Smooth muscle cell (in vitro differentiated cells): ENCODE data around the gene SPIB. TPM values are rescaled to one million over a fixed set of nuclear protein-coding genes. Genes with fewer than 3 reads are reported as not detected.

Experiments used
- DNase-seq: peaks from one replicate; lab custom pipeline; 2025; ENCODE audit not compliant: unreplicated experiment; lab: John Stamatoyannopoulos, UW
- H2AFZ ChIP-seq: fragments of 200-600 bp; sonication (generic); 2 replicates; pipeline ENCODE4 v1.6.0; 2016; ENCODE audit warnings: antibody characterized with exemption, low read depth, mild to moderate bottlenecking
- H3F3A ChIP-seq: fragments of 200-600 bp; sonication (generic); 2 replicates; pipeline ENCODE4 v1.6.0; 2017; ENCODE audit warnings: antibody characterized with exemption, low read depth
- H3K27ac ChIP-seq: fragments of 200-600 bp; sonication (generic); 2 replicates; pipeline ENCODE4 v1.5.1; 2016; ENCODE audit warnings: low read depth, mild to moderate bottlenecking
- H3K27me3 ChIP-seq: fragments of 200-600 bp; sonication (generic); 2 replicates; pipeline ENCODE4 v1.6.1; 2016; ENCODE audit warnings: low read depth, mild to moderate bottlenecking
- H3K36me3 ChIP-seq: fragments of 200-600 bp; sonication (generic); 2 replicates; pipeline ENCODE4 v1.5.1; 2016; ENCODE audit warnings: low read depth
- H3K4me1 ChIP-seq: fragments of 200-600 bp; sonication (generic); 2 replicates; pipeline ENCODE4 v1.5.1; 2016; ENCODE audit warnings: low read depth
- H3K4me2 ChIP-seq: fragments of 200-600 bp; sonication (generic); 2 replicates; pipeline ENCODE4 v1.6.0; 2016; ENCODE audit warnings: mild to moderate bottlenecking
- H3K4me3 ChIP-seq: fragments of 200-600 bp; sonication (generic); 2 replicates; pipeline ENCODE4 v1.5.1; 2016; ENCODE audit warnings: mild to moderate bottlenecking
- H3K79me2 ChIP-seq: fragments of 200-600 bp; sonication (generic); 2 replicates; pipeline ENCODE4 v1.6.0; 2016; ENCODE audit warnings: low read depth, mild to moderate bottlenecking
- H3K9ac ChIP-seq: fragments of 200-600 bp; sonication (generic); 2 replicates; pipeline ENCODE4 v1.6.0; 2016; ENCODE audit warnings: low read depth
- H3K9me3 ChIP-seq: fragments of 200-600 bp; sonication (generic); replicated peaks from 2 replicates; pipeline ENCODE4 v1.5.1; 2016; ENCODE audit warnings: low read depth
- H4K20me1 ChIP-seq: fragments of 200-600 bp; sonication (generic); 2 replicates; pipeline ENCODE4 v1.6.0; 2016; ENCODE audit warnings: low read depth
- WGBS: methylation state at CpG from one replicate; pipeline ENCODE4 v1.1.7; 2016; ENCODE audit warnings: low lambda C conversion rate; 5-methylcytosine and 5-hydroxymethylcytosine counted together
- polyA plus RNA-seq: library from polyadenylated mRNA; unstranded; fragments of >200 nt; fragmentation: Nextera tagmentation; extraction: Ambion mirVana; gene quantifications from 2 replicates; pipeline ENCODE4 v1.2.1, GENCODE V29; 2016
- total RNA-seq: library from RNA; depleted of rRNA; stranded (reverse); fragments of >200 nt; gene quantifications from 2 replicates; pipeline ENCODE4 v1.2.3, GENCODE V29; 2014
- TF ChIP-seq, protein P1 (sequence below): fragments of 200-600 bp; sonication (generic); IDR thresholded peaks from 2 replicates; pipeline ENCODE4 v1.5.1; 2017; ENCODE audit warnings: borderline replicate concordance, mild to moderate bottlenecking, antibody characterized with exemption; ENCODE audit not compliant: insufficient read depth, poor library complexity, severe bottlenecking

SPIB gene
- total and polyA plus RNA-seq, 2 experiments from 2014 or later: not detected

DNA sequence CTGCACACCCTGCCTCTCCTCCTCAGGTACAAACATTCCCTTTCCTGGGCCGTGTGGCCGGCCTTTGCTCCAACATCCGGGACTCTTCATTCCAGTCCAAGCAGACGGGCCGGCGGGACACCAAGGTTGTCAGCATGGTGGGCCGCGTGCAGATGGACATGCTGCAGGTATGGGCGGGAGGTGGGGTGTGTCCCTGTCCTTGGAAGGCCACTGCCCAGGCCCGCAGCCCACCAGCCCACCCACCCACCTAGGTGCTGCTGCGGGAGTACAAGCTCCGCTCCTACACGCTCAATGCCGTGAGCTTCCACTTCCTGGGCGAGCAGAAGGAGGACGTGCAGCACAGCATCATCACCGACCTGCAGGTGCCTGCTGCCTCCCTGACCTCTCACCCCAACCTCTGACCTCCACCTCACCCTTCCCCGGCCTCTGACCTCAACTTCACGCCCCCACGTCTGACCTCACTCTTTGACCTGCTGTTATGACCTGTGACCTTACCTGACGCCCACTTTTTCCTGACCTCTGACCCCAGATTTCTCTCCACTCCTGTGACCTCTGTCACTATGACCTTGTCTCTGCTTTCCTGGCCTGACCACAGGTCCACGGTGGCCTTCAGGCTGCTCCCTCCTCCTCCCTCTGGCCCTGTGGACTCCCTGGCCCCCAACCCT is 12.4 kb upstream of the SPIB start:
- DNase-seq: no peak
- no peak overlapping the region for H3K9ac ChIP-seq
- no peaks in the 10 kb centered on the region for H3K27me3 ChIP-seq
- TF ChIP-seq, protein P1, sequence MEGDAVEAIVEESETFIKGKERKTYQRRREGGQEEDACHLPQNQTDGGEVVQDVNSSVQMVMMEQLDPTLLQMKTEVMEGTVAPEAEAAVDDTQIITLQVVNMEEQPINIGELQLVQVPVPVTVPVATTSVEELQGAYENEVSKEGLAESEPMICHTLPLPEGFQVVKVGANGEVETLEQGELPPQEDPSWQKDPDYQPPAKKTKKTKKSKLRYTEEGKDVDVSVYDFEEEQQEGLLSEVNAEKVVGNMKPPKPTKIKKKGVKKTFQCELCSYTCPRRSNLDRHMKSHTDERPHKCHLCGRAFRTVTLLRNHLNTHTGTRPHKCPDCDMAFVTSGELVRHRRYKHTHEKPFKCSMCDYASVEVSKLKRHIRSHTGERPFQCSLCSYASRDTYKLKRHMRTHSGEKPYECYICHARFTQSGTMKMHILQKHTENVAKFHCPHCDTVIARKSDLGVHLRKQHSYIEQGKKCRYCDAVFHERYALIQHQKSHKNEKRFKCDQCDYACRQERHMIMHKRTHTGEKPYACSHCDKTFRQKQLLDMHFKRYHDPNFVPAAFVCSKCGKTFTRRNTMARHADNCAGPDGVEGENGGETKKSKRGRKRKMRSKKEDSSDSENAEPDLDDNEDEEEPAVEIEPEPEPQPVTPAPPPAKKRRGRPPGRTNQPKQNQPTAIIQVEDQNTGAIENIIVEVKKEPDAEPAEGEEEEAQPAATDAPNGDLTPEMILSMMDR: no peak
- H3F3A ChIP-seq: no peaks in the 10 kb centered on the region
- 97% methylated on average over 16 of the region's 22 CpGs for WGBS
- no peaks in the 10 kb centered on the region for H3K4me1 ChIP-seq
- H2AFZ ChIP-seq: no peak overlapping the region
- no peaks in the 10 kb centered on the region for H3K9me3 ChIP-seq
- H3K4me3 ChIP-seq: no peak overlapping the region
- H3K36me3 ChIP-seq: no peaks in the 10 kb centered on the region
- no peaks in the 10 kb centered on the region for H3K79me2 ChIP-seq
- no peak overlapping the region for H3K4me2 ChIP-seq
- H3K27ac ChIP-seq: no peak overlapping the region
- no peaks in the 10 kb centered on the region for H4K20me1 ChIP-seq

DNA sequence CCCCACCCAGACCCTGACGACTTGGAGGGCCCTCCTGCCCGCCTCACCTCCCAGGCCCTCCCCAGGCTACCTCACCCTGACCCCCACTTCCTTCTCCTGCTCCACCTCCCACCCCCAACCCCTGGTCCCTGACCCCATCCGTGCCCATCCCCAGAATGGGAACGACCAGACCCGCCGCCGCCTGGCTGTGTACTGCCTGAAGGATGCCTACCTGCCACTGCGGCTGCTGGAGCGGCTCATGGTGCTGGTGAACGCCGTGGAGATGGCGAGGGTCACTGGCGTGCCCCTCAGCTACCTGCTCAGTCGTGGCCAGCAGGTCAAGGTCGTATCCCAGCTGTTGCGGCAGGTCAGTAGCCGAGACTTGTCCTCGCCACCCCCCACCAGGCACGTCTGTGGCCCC is 11.9 kb upstream of the SPIB start:
- Histone ChIP-seq H4K20me1 (no peaks in the 10 kb centered on the region), H3K4me3 (no peak overlapping the region), H3K79me2 (no peaks in the 10 kb centered on the region), H3K36me3 (no peaks in the 10 kb centered on the region), H3K4me2 (no peak overlapping the region), H3K27ac (no peak overlapping the region), H2AFZ (no peak overlapping the region), H3K9ac (no peak overlapping the region), H3K4me1 (no peaks in the 10 kb centered on the region), H3K9me3 (no peaks in the 10 kb centered on the region), H3F3A (no peaks in the 10 kb centered on the region), H3K27me3 (no peaks in the 10 kb centered on the region)
- WGBS: 99% methylated on average over 18 of the region's 19 CpGs
- TF ChIP-seq, protein P1: no peak
- no peak for DNase-seq

DNA sequence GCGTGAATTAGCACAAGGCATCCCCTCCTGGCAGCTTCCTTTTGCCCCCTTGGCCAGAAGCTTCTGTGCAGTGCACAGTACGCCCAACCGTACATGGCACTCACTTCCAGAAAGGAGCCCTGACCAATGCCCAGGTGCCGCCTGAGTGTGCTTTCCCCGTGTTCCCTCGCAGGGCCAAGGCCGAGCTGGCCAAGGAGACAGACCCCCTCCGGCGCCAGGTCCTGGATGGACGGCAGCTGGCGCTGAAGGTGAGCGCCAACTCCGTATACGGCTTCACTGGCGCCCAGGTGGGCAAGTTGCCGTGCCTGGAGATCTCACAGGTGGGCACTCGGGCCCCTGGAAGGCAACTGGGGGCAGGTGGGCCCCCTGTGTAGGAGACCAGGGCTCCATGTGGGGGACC is 9.4 kb upstream of the SPIB start:
- TF ChIP-seq, protein P1: no peak
- no peaks in the 10 kb centered on the region for H3K9me3 ChIP-seq
- no peak for DNase-seq
- H3K27ac ChIP-seq: no peak overlapping the region
- H2AFZ ChIP-seq: no peak overlapping the region
- WGBS: 94% methylated on average over 17 of the region's 17 CpGs
- H3K4me1 ChIP-seq: no peaks in the 10 kb centered on the region
- no peaks in the 10 kb centered on the region for H3K79me2 ChIP-seq
- H3K9ac ChIP-seq: no peak overlapping the region
- no peak overlapping the region for H3K4me2 ChIP-seq
- H3K36me3 ChIP-seq: no peaks in the 10 kb centered on the region
- H3K4me3 ChIP-seq: no peak overlapping the region
- no peaks in the 10 kb centered on the region for H3F3A ChIP-seq
- no peaks in the 10 kb centered on the region for H4K20me1 ChIP-seq
- H3K27me3 ChIP-seq: no peaks in the 10 kb centered on the region

DNA sequence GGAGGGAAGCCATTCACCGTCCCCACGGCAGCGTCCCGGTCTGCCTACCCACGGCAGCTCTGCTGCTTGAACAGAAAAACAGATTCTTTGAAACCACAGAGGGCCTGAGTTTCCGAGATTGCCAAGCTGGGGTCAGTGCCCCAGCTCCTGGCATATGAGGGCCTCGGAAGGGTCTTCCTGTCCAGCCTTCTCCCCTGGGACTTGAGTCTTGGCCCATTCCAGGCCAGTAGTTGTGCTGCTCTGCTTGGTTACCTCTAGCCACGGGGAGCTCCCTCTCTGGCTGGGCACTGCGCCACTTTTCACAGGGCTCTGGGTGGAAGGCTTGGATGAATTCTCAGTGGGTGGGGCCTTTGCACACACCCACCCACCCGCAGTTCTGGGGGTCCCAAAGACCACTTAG is 8.6 kb upstream of the SPIB start:
- H3K9me3 ChIP-seq: no peaks in the 10 kb centered on the region
- 99% methylated on average over 10 of the region's 10 CpGs for WGBS
- H3K27ac ChIP-seq: no peak overlapping the region
- H3K79me2 ChIP-seq: no peaks in the 10 kb centered on the region
- no peaks in the 10 kb centered on the region for H3K27me3 ChIP-seq
- H3K4me3 ChIP-seq: no peak overlapping the region
- H3F3A ChIP-seq: no peaks in the 10 kb centered on the region
- H3K4me2 ChIP-seq: no peak overlapping the region
- TF ChIP-seq, protein P1: no peak
- H4K20me1 ChIP-seq: no peaks in the 10 kb centered on the region
- no peak for DNase-seq
- no peaks in the 10 kb centered on the region for H3K36me3 ChIP-seq
- no peaks in the 10 kb centered on the region for H3K4me1 ChIP-seq
- H2AFZ ChIP-seq: no peak overlapping the region
- H3K9ac ChIP-seq: no peak overlapping the region
